Gastroesophageal sphincter (tissue), 4 donors: ENCODE results near the gene GLP2R. TPM values are rescaled to one million over a fixed set of nuclear protein-coding genes. Genes with fewer than 3 reads are reported as not detected.

Experiments
- ATAC-seq: fragments of 150-250 bp; one replicate; pipeline ENCODE4 v1.9.1; 2016; ENCODE audit warnings: mild to moderate bottlenecking, moderate library complexity
- H3K27ac ChIP-seq, 4 donors: fragments of 200-600 bp; sonication (generic) in 3 of 4; 1 replicate in 3 of 4; 2 replicates in 1 of 4; pipeline ENCODE4 v1.5.1; 2016 to 2019
- H3K27me3 ChIP-seq: fragments of 200-600 bp; sonication (generic); one replicate; pipeline ENCODE4 v1.5.1; 2019
- H3K36me3 ChIP-seq, 2 donors: fragments of 200-600 bp; sonication (generic); one replicate each; pipeline ENCODE4 v1.5.1; 2019; ENCODE audit warnings: control low read depth in 1 of 2
- H3K4me1 ChIP-seq, 3 donors: fragments of 200-600 bp; sonication (generic); 1 replicate in 2 of 3; 2 replicates in 1 of 3; pipeline ENCODE4 v1.5.1; 2016 to 2019; ENCODE audit warnings: control low read depth in 2 of 3
- H3K4me3 ChIP-seq, 2 donors: fragments of 200-600 bp; sonication (generic); one replicate each; pipeline ENCODE4 v1.5.1; 2019; ENCODE audit warnings: mild to moderate bottlenecking in 1 of 2, moderate library complexity in 1 of 2
- H3K9me3 ChIP-seq, 3 donors: fragments of 200-600 bp; sonication (generic); one replicate each; pipeline ENCODE4 v1.5.1; 2017 to 2019; ENCODE audit warnings: control low read depth in 2 of 3
- EP300 ChIP-seq: sonication (generic); formaldehyde crosslinking; IDR thresholded peaks from one replicate; pipeline ENCODE4 v1.6.1; 2017; ENCODE audit warnings: antibody characterized with exemption, mild to moderate bottlenecking
- POLR2A ChIP-seq, 2 donors: fragments of 450-650 bp; IDR thresholded peaks; one replicate each; pipeline ENCODE4 v1.6.1; 2017; ENCODE audit warnings: antibody characterized with exemption in 2 of 2, mild to moderate bottlenecking in 2 of 2, moderate library complexity in 1 of 2
- POLR2AphosphoS5 ChIP-seq: sonication (generic); formaldehyde crosslinking; IDR thresholded peaks from one replicate; pipeline ENCODE4 v1.6.1; 2017; ENCODE audit warnings: antibody characterized with exemption
- WGBS, 2 donors: methylation state at CpG; one replicate each; pipeline ENCODE4 v1.1.5; 2018; ENCODE audit warnings: low coverage in 1 of 2; 5-methylcytosine and 5-hydroxymethylcytosine counted together
- total RNA-seq, 4 donors: library from RNA; depleted of rRNA; stranded (reverse); fragments of >200 nt; gene quantifications; one replicate each; pipeline ENCODE4 v1.1.0, GENCODE V29; 2016
- TF ChIP-seq, protein P1 (sequence below), 4 experiments: fragments of 200-600 bp in 2 of 4; fragments of 450-650 bp in 2 of 4; sonication (generic) in 1 of 4; IDR thresholded peaks; one replicate each; pipeline ENCODE4 v1.5.1; 2017 to 2019; ENCODE audit warnings: antibody characterized with exemption in 4 of 4, mild to moderate bottlenecking in 2 of 4, moderate library complexity in 2 of 4

GLP2R gene
- total RNA-seq, 4 donors from 2014 or later: 7.2 to 14.5 (median 13.8) TPM

DNA sequence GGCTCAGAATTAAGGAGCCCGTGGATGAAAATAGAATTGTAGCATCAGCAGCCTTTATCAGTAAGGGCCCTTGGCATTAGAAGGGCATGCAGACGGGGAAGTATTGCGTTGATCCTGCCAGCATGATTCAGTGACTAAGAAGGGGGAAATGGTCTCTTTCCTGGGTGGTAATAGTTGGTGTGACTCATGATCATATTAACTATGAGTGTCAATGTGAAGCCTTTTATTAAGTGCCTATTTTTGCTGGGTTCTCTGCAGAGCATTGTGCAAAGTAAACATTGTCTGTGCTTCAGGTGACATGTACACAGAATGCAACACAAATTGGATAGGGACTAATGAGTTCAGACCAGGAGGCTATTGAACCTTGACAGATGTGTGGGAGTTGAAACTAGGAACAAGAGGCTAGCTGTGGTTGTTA is 54.9 kb downstream of the GLP2R start:
- H3K27ac ChIP-seq: no peak overlapping the region
- ATAC-seq: no peak
- peaks cover under 1 to 8% (median 7%) of the 10 kb centered on the region in 3 donors for H3K4me1 ChIP-seq
- no peaks in the 10 kb centered on the region for H3K27me3 ChIP-seq
- H3K4me3 ChIP-seq: no peak overlapping the region
- TF ChIP-seq, protein P1, sequence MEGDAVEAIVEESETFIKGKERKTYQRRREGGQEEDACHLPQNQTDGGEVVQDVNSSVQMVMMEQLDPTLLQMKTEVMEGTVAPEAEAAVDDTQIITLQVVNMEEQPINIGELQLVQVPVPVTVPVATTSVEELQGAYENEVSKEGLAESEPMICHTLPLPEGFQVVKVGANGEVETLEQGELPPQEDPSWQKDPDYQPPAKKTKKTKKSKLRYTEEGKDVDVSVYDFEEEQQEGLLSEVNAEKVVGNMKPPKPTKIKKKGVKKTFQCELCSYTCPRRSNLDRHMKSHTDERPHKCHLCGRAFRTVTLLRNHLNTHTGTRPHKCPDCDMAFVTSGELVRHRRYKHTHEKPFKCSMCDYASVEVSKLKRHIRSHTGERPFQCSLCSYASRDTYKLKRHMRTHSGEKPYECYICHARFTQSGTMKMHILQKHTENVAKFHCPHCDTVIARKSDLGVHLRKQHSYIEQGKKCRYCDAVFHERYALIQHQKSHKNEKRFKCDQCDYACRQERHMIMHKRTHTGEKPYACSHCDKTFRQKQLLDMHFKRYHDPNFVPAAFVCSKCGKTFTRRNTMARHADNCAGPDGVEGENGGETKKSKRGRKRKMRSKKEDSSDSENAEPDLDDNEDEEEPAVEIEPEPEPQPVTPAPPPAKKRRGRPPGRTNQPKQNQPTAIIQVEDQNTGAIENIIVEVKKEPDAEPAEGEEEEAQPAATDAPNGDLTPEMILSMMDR (IDR thresholded peaks at IDR 0.05): no peak
- TF ChIP-seq EP300 (no peak), POLR2A (IDR thresholded peaks at IDR 0.05) (no peak), POLR2AphosphoS5 (no peak)
- WGBS, 2 donors: 40 to 92% methylated on average over 2 to 3 of the region's 3 CpGs
- no peaks in the 10 kb centered on the region for H3K36me3 ChIP-seq
- peaks cover 0 to 25% (median 0%) of the 10 kb centered on the region in 3 donors for H3K9me3 ChIP-seq

- H3K4me1 ChIP-seq: no peaks in the 10 kb centered on the region
- no peaks in the 10 kb centered on the region for H3K36me3 ChIP-seq
- H3K27me3 ChIP-seq: no peaks in the 10 kb centered on the region
- no peak overlapping the region for H3K4me3 ChIP-seq
- ATAC-seq: no peak
- no peak overlapping the region for H3K27ac ChIP-seq
- H3K9me3 ChIP-seq: peaks cover 0 to 25% (median 0%) of the 10 kb centered on the region in 3 donors
- TF ChIP-seq POLR2A (IDR thresholded peaks at IDR 0.05) (no peak), POLR2AphosphoS5 (no peak), EP300 (no peak)
- TF ChIP-seq, protein P1 (IDR thresholded peaks at IDR 0.05): no peak
These were observed 57.7 kb downstream of the GLP2R start for GRCh38 chr17:9883451-9883850.

DNA sequence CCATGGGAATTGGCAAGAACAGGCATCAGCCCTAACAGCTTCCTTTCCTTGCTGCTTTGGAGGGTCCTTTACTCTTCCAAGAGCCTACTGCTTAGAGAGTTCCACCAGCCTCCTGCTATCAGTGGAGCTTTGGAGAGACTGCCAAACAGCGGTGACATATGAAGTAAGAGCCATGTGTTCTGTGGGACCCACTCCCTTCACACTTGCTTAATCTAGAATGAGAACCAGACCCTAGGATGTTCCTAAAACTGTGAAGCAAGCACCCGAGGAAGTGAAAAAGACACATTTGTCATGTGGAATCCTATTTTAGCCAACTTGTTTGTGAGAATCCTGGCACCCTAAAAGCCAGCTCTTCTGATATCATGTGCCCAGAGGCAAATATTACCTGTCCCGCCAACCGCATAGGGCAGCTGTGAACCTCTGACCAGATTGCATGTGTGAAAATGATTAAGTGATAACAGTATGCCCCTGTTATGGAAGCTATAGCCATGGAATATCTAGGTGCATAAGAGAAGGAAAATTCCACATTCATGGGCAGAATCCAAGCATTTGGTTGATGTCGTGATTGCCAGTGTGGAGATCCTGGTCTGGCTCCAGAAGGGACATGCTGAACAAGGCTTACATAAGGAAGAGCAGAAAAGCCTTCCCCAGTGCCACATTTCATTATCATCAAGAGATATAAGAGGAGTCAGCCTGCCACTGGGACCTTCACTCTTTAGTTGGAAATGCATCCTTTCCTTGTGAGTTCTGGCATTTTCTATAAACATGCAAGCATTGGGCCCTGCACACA is 60.6 kb downstream of the GLP2R start:
- 67 to 87% methylated on average over 1 to 5 of the region's 5 CpGs for WGBS, 2 donors
- no peak overlapping the region for H3K27ac ChIP-seq
- H3K4me1 ChIP-seq: no peaks in the 10 kb centered on the region
- ATAC-seq: no peak
- no peaks in the 10 kb centered on the region for H3K36me3 ChIP-seq
- H3K4me3 ChIP-seq: no peak overlapping the region
- H3K9me3 ChIP-seq: peaks cover 0 to 25% (median 0%) of the 10 kb centered on the region in 3 donors
- TF ChIP-seq EP300 (no peak), POLR2A (IDR thresholded peaks at IDR 0.05) (no peak), POLR2AphosphoS5 (no peak)
- TF ChIP-seq, protein P1 (IDR thresholded peaks at IDR 0.05): no peak
- H3K27me3 ChIP-seq: no peaks in the 10 kb centered on the region

GRCh38 chr17:9887508-9887907 is 61.8 kb downstream of the GLP2R start:
- no peaks in the 10 kb centered on the region for H3K36me3 ChIP-seq
- TF ChIP-seq POLR2AphosphoS5 (no peak), EP300 (no peak), POLR2A (IDR thresholded peaks at IDR 0.05) (no peak)
- TF ChIP-seq, protein P1 (IDR thresholded peaks at IDR 0.05): no peak
- ATAC-seq: no peak

GRCh38 chr17:9890124-9890523 is 64.4 kb downstream of the GLP2R start:
- no peaks in the 10 kb centered on the region for H3K4me1 ChIP-seq
- H3K27me3 ChIP-seq: no peaks in the 10 kb centered on the region
- ATAC-seq: no peak
- no peak overlapping the region for H3K27ac ChIP-seq
- TF ChIP-seq, protein P1 (IDR thresholded peaks at IDR 0.05): peak; percentile 26 to 66 (median 40)
- no peak for TF ChIP-seq POLR2A (IDR thresholded peaks at IDR 0.05)
- no peak overlapping the region for H3K4me3 ChIP-seq
- peaks cover 0 to 9% (median 0%) of the 10 kb centered on the region in 3 donors for H3K9me3 ChIP-seq
- H3K36me3 ChIP-seq: no peaks in the 10 kb centered on the region
- 0 to 33% methylated on average over 1 of the region's 2 CpGs for WGBS, 2 donors

More at GRCh38 chr17:9887508-9887907, 61.8 kb downstream of the GLP2R start:
- Histone ChIP-seq H3K4me1 (no peaks in the 10 kb centered on the region), H3K4me3 (no peak overlapping the region), H3K27ac (no peak overlapping the region), H3K27me3 (no peaks in the 10 kb centered on the region), H3K9me3 (peaks cover 0 to 19% (median 0%) of the 10 kb centered on the region in 3 donors)
- 88 to 97% methylated on average over 4 to 8 of the region's 8 CpGs for WGBS, 2 donors
